ENCODE results near the gene OR13C5. TPM values are rescaled to one million over a fixed set of nuclear protein-coding genes. Genes with fewer than 3 reads are reported as not detected.

OR13C5 gene
- total RNA-seq, 2 donors from 2014 or later: not detected

DNA sequence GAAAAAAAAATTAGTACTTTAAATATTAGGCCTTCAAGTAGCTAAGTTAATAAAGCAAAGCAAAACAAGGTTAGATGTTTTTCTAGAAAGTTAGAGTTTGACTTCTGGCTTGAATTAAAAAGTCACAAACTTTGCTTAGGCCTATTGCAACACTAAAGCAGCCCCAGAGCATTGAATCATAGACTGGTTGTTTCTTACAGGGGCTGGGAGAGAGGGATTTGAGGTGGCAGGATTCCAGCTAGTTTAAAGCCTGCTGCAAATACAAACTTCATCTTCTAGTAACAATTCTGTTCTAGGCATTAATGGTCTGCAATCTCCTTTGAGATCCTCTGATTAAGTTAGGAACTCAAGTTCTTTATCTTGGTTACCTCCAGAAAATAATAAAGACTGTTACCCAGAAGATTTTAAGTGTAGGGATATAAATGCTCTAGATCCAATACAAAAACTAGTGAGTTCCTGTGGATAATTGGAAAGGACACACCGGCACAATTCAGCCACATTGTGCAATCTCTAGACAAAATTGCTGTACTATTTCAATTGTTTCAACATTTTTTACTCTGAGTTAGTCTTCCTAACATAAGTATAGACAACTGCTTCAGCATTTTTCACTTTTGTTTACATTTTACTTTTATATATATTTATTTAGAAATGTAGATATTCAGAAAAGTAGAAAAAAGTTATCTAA, 12.6 kb downstream of the OR13C5 start:
- Mint-ChIP-seq H3K27ac (no peak overlapping the region), H3K36me3 (ENCODE audit: low read depth) (peaks cover 2% of the 10 kb centered on the region), H3K4me3 (no peak overlapping the region), H3K27me3 (no peaks in the 10 kb centered on the region), H3K4me1 (no peaks in the 10 kb centered on the region)
- DNase-seq: no peak
- ATAC-seq: no peak
- no peaks in the 10 kb centered on the region for H3K9me3 ChIP-seq (ENCODE audit: control insufficient read depth, low read length, poor library complexity, severe bottlenecking)

GRCh38 chr9:104580562-104580961, 18.7 kb downstream of the OR13C5 start:
- no peaks in the 10 kb centered on the region for H3K4me1 Mint-ChIP-seq
- no peaks in the 10 kb centered on the region for H3K36me3 Mint-ChIP-seq (ENCODE audit: low read depth)
- no peaks in the 10 kb centered on the region for H3K9me3 ChIP-seq (ENCODE audit: control insufficient read depth, low read length, poor library complexity, severe bottlenecking)
- H3K27ac Mint-ChIP-seq: no peak overlapping the region
- H3K4me3 Mint-ChIP-seq: no peak overlapping the region
- H3K27me3 Mint-ChIP-seq: no peaks in the 10 kb centered on the region
- DNase-seq: no peak
- ATAC-seq: no peak

DNA sequence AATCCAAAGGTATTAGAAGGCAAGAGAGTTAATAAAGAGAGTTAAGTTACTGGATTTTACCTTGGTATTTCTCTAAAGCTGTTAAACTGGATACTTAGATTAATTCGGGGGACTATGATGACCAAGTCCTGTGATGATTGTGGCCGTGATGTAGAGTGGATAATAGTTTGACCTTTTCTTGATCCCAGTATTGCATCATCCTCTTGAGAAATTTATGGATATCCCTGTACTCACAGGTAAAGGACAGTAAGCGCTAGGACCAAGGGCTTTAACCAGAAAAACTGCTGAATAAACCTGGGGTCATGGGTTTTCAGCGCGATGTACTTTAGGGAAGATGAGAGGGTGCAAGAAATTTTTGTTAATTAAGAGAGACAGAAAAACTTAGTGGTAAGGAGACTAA, 21.9 kb downstream of the OR13C5 start:
- ATAC-seq (no peak), DNase-seq (no peak)
- Mint-ChIP-seq H3K36me3 (ENCODE audit: low read depth) (no peaks in the 10 kb centered on the region), H3K27me3 (no peaks in the 10 kb centered on the region), H3K27ac (no peak overlapping the region), H3K4me3 (no peak overlapping the region), H3K4me1 (no peaks in the 10 kb centered on the region)
- no peaks in the 10 kb centered on the region for H3K9me3 ChIP-seq (ENCODE audit: control insufficient read depth, low read length, poor library complexity, severe bottlenecking)

- Mint-ChIP-seq H3K27ac (no peak overlapping the region), H3K4me1 (no peaks in the 10 kb centered on the region), H3K27me3 (no peaks in the 10 kb centered on the region), H3K4me3 (no peak overlapping the region), H3K36me3 (ENCODE audit: low read depth) (no peaks in the 10 kb centered on the region)
- DNase-seq (no peak), ATAC-seq (no peak)
- no peaks in the 10 kb centered on the region for H3K9me3 ChIP-seq (ENCODE audit: control insufficient read depth, low read length, poor library complexity, severe bottlenecking)
Observed at GRCh38 chr9:104575456-104575855, 23.8 kb downstream of the OR13C5 start.

GRCh38 chr9:104572612-104573011, 26.6 kb downstream of the OR13C5 start:
- Mint-ChIP-seq H3K4me1 (no peaks in the 10 kb centered on the region), H3K4me3 (no peak overlapping the region), H3K27me3 (no peaks in the 10 kb centered on the region), H3K27ac (no peak overlapping the region), H3K36me3 (ENCODE audit: low read depth) (no peaks in the 10 kb centered on the region)
- DNase-seq: no peak
- no peaks in the 10 kb centered on the region for H3K9me3 ChIP-seq (ENCODE audit: control insufficient read depth, low read length, poor library complexity, severe bottlenecking)
- no peak for ATAC-seq

- ATAC-seq: no peak
- Mint-ChIP-seq H3K4me3 (no peak within 1 kb of the TSS), H3K27me3 (no peaks in the 10 kb centered on the region), H3K27ac (no peak within 1 kb of the TSS), H3K4me1 (no peaks in the 10 kb centered on the region), H3K36me3 (ENCODE audit: low read depth) (no peaks in the 10 kb centered on the region)
- no peak for DNase-seq
- no peaks in the 10 kb centered on the region for H3K9me3 ChIP-seq (ENCODE audit: control insufficient read depth, low read length, poor library complexity, severe bottlenecking)
Observed at GRCh38 chr9:104568868-104569267, 30.3 kb downstream of the OR13C5 start, which contains the start of gene OR13C8. TSS of gene OR13C8 (plus strand) at chr9:104569168. CDS start at chr9:104569168, 0 bp downstream.

- no peak overlapping the region for H3K27ac Mint-ChIP-seq
- no peak overlapping the region for H3K4me3 Mint-ChIP-seq
- H3K4me1 Mint-ChIP-seq: no peaks in the 10 kb centered on the region
- no peaks in the 10 kb centered on the region for H3K27me3 Mint-ChIP-seq
- DNase-seq (no peak), ATAC-seq (no peak)
- H3K9me3 ChIP-seq (ENCODE audit: control insufficient read depth, low read length, poor library complexity, severe bottlenecking): no peaks in the 10 kb centered on the region
- H3K36me3 Mint-ChIP-seq (ENCODE audit: low read depth): no peaks in the 10 kb centered on the region
Observed at GRCh38 chr9:104564358-104564757, 34.9 kb downstream of the OR13C5 start.

DNA sequence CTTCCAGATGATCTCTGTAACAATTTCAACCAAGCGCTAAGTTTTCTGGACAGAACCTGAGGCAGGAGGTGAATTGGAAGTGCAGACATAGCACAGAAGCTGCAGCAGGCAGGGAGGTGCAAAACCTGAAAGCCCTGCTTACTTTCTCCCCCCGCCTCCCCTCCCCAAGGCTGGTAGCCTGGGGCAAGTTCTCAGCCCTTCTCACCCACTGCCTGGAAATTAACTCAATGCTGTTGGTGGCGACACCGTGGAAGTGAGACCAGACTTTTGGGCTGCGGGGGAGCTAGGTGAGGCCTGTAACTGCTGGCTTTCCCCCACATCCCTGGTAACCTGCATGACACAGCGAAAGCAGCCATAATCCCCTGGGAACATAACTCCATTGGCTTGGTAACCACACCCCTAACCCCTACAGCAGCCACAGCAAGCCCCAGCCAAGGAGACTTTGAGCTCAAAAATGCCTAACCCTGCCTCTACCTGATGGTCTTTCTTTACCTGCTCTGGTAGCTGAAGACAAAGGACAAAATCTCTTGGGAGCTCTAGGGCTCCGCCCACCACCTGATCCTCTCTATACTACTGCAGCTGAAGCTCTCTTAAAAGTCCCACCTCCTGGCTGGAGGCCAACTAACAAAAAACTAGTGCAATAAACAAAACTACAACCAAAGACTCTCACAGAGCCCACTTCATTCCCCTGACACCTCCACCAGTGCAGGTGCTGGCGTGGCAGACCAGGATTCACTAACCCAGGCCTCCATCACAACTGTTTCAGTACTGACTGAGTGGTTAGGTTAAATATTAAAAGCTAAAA, 42.2 kb downstream of the OR13C5 start:
- DNase-seq (no peak), ATAC-seq (no peak)
- Mint-ChIP-seq H3K4me1 (no peaks in the 10 kb centered on the region), H3K27ac (no peak overlapping the region), H3K27me3 (no peaks in the 10 kb centered on the region), H3K4me3 (no peak overlapping the region), H3K36me3 (ENCODE audit: low read depth) (no peaks in the 10 kb centered on the region)
- H3K9me3 ChIP-seq (ENCODE audit: control insufficient read depth, low read length, poor library complexity, severe bottlenecking): no peaks in the 10 kb centered on the region

- Mint-ChIP-seq H3K36me3 (ENCODE audit: low read depth) (no peaks in the 10 kb centered on the region), H3K4me3 (no peak overlapping the region), H3K4me1 (no peaks in the 10 kb centered on the region), H3K27me3 (no peaks in the 10 kb centered on the region), H3K27ac (no peak overlapping the region)
- no peaks in the 10 kb centered on the region for H3K9me3 ChIP-seq (ENCODE audit: control insufficient read depth, low read length, poor library complexity, severe bottlenecking)
- ATAC-seq: no peak
- no peak for DNase-seq
Observed at GRCh38 chr9:104555521-104555920, 43.7 kb downstream of the OR13C5 start.

DNA sequence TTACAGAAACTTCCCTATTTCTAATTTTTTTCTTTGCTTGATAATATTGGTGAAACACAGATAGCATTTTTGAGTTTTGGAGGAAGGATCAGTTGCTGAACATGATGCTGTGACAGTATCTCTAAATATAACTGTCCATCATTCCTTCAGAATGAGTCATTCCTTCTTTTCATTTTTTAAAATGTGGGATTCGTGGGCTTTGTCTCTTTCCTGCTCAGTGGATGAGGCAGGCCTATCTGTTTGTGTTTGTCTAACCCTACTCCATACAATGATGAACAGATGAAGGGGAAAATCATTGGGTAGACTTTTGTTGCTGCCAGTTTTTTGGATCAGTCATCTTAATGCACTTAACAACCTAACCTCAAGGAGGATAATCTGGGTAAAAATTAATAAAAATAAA, 46.0 kb downstream of the OR13C5 start:
- DNase-seq (no peak), ATAC-seq (no peak)
- Mint-ChIP-seq H3K36me3 (ENCODE audit: low read depth) (no peaks in the 10 kb centered on the region), H3K27me3 (no peaks in the 10 kb centered on the region), H3K4me1 (no peaks in the 10 kb centered on the region), H3K27ac (no peak overlapping the region), H3K4me3 (no peak overlapping the region)
- H3K9me3 ChIP-seq (ENCODE audit: control insufficient read depth, low read length, poor library complexity, severe bottlenecking): no peaks in the 10 kb centered on the region

Other genes starting within 250 kb of the OR13C5 start
- gene OR13F1, start 95.2 kb downstream of the OR13C5 start, total RNA-seq: not detected
- gene OR13C4, start 72.2 kb downstream of the OR13C5 start, total RNA-seq: not detected
- gene OR13C3, start 62.6 kb downstream of the OR13C5 start, total RNA-seq: not detected
- not detected for gene OR13C8, start 30.2 kb downstream of the OR13C5 start, total RNA-seq
- not detected for gene OR13C2, start 6.2 kb upstream of the OR13C5 start, total RNA-seq
- gene OR13C9, start 18.8 kb upstream of the OR13C5 start, total RNA-seq: not detected
- gene OR13D1, start 95.1 kb upstream of the OR13C5 start, total RNA-seq: not detected
- gene NIPSNAP3A, start 148.3 kb upstream of the OR13C5 start, total RNA-seq: 1 to 10 TPM; 8.3 to 8.8 TPM
- gene NIPSNAP3B, start 164.7 kb upstream of the OR13C5 start, total RNA-seq: 1 to 10 TPM; 1.1 to 1.5 TPM

All from T-helper 17 cell (primary cell).